Caco-2 (cell line): ENCODE data around the gene TP63. TPM values are rescaled to one million over a fixed set of nuclear protein-coding genes. Genes with fewer than 3 reads are reported as not detected.

Source experiments
- BruUV-seq: library from RNA; stranded (reverse); fragments of 400-500 nt; replicated peaks from 2 replicates; lab custom pipeline; 2021; lab: Mats Ljungman, UMichigan
- CTCF ChIA-PET: fragments of 300-600 bp; sonication (Branson Sonifier 250); formaldehyde crosslinking; loops from one replicate; lab custom pipeline; 2022; ENCODE audit warnings: antibody characterized with exemption; lab: Charles Lee
- POLR2A ChIA-PET: fragments of 300-600 bp; sonication (Branson Sonifier 250); formaldehyde crosslinking; loops from one replicate; lab custom pipeline; 2022; ENCODE audit warnings: antibody characterized with exemption; lab: Charles Lee
- DNase-seq, 2 experiments: peaks; one replicate each; pipeline versions ENCODE4 v3.0.0 to v3.0.0-alpha.2; 2020 to 2022
- H3K27me3 ChIP-seq: replicated peaks from 2 replicates; pipeline ENCODE4 v1.6.0; 2011; ENCODE audit warnings: low read length; ENCODE audit not compliant: control insufficient read depth, insufficient read depth
- H3K36me3 ChIP-seq: 2 replicates; pipeline ENCODE4 v1.5.1; 2011; ENCODE audit warnings: low read length; ENCODE audit not compliant: control insufficient read depth, insufficient read depth
- H3K4me1 ChIP-seq: fragments of 250-450 bp; sonication (Bioruptor Pico); 2 replicates; pipeline ENCODE4 v1.5.1; 2020; ENCODE audit warnings: mild to moderate bottlenecking
- H3K4me3 ChIP-seq: 2 replicates; pipeline ENCODE4 v1.5.1; 2011; ENCODE audit warnings: low read depth, mild to moderate bottlenecking, control low read depth, low read length
- H3K9me3 ChIP-seq: fragments of 250-450 bp; sonication (Bioruptor Pico); 2 replicates; pipeline ENCODE4 v1.5.1; 2020; ENCODE audit warnings: mild to moderate bottlenecking, moderate library complexity
- H3K27ac Mint-ChIP-seq: one replicate; pipeline ENCODE4 v1.8.0; 2022; ENCODE audit warnings: mixed read lengths; ENCODE audit not compliant: unreplicated experiment
- H3K27me3 Mint-ChIP-seq: one replicate; pipeline ENCODE4 v1.8.0; 2022; ENCODE audit warnings: mixed read lengths; ENCODE audit not compliant: insufficient read depth, unreplicated experiment
- H3K36me3 Mint-ChIP-seq: one replicate; pipeline ENCODE4 v1.8.0; 2022; ENCODE audit warnings: mild to moderate bottlenecking, mixed read lengths; ENCODE audit not compliant: insufficient read depth, unreplicated experiment
- H3K4me1 Mint-ChIP-seq: one replicate; pipeline ENCODE4 v1.8.0; 2022; ENCODE audit warnings: low read depth, mixed read lengths; ENCODE audit not compliant: unreplicated experiment
- H3K4me3 Mint-ChIP-seq: one replicate; pipeline ENCODE4 v1.8.0; 2022; ENCODE audit warnings: mild to moderate bottlenecking, moderate library complexity, mixed read lengths; ENCODE audit not compliant: unreplicated experiment
- H3K9me3 Mint-ChIP-seq: one replicate; pipeline ENCODE4 v1.8.0; 2022; ENCODE audit warnings: mixed read lengths; ENCODE audit not compliant: unreplicated experiment
- CTCF ChIP-seq, 2 experiments: fragments of 200-600 bp in 1 of 2; IDR thresholded peaks; 1 replicate in 1 of 2; 2 replicates in 1 of 2; pipeline versions ENCODE4 v1.5.1 to v1.8.0; 2011 to 2022; ENCODE audit warnings: antibody characterized with exemption in 1 of 2, control low read depth in 1 of 2, inconsistent platforms in 1 of 2, low read depth in 1 of 2, low read length in 1 of 2, mild to moderate bottlenecking in 1 of 2, moderate library complexity in 1 of 2; ENCODE audit not compliant: insufficient read depth in 1 of 2, severe bottlenecking in 1 of 2, unreplicated experiment in 1 of 2
- intact Hi-C: fragments of 100-400 bp; cut with micrococcal nuclease; formaldehyde crosslinking; loops from one replicate; pipeline ENCODE4 v1.10.0; 2022; ENCODE audit not compliant: unreplicated experiment
- total RNA-seq: library from RNA; stranded (reverse); gene quantifications from 2 replicates; pipeline ENCODE4 v1.2.3, GENCODE V29; 2022

Gene TP63
- total RNA-seq, 1 experiment from 2014 or later, result 1.2 TPM

GRCh38 chr3:189838291-189838690 is 207.1 kb downstream of the TP63 start:
- H3K36me3 ChIP-seq, result no peaks in the 10 kb centered on the region
- no peaks in the 10 kb centered on the region for H3K36me3 Mint-ChIP-seq
- no peak for TF ChIP-seq CTCF (IDR thresholded peaks at IDR 0.05; ENCODE audit: insufficient read depth in 1 of 2, low read depth in 1 of 2, low read length in 1 of 2, severe bottlenecking in 1 of 2, unreplicated experiment in 1 of 2)
- no peaks in the 10 kb centered on the region for H3K27me3 ChIP-seq
- no peak overlapping the region for H3K4me3 Mint-ChIP-seq
- peaks cover 12% of the 10 kb centered on the region for H3K4me1 Mint-ChIP-seq
- intact Hi-C loops, result no loop called here
- no peak overlapping the region for H3K27ac Mint-ChIP-seq
- no peaks in the 10 kb centered on the region for H3K4me1 ChIP-seq
- no peaks in the 10 kb centered on the region for H3K9me3 ChIP-seq
- CTCF ChIA-PET, result no interaction called here
- H3K4me3 ChIP-seq, result no peak overlapping the region
- BruUV-seq, result no TSS peak
- POLR2A ChIA-PET, result no interaction called here
- DNase-seq, result no peak
- H3K27me3 Mint-ChIP-seq, result peaks cover 3% of the 10 kb centered on the region
- H3K9me3 Mint-ChIP-seq, result no peaks in the 10 kb centered on the region

- DNase-seq, result no peak
- TF ChIP-seq CTCF (IDR thresholded peaks at IDR 0.05; ENCODE audit: insufficient read depth in 1 of 2, low read depth in 1 of 2, low read length in 1 of 2, severe bottlenecking in 1 of 2, unreplicated experiment in 1 of 2), result no peak
- ChIA-PET POLR2A (no interaction called here), CTCF (no interaction called here)
- Mint-ChIP-seq H3K27ac (no peak overlapping the region), H3K27me3 (peaks cover 3% of the 10 kb centered on the region), H3K9me3 (no peaks in the 10 kb centered on the region), H3K4me3 (no peak overlapping the region), H3K4me1 (peaks cover 12% of the 10 kb centered on the region), H3K36me3 (no peaks in the 10 kb centered on the region)
- Histone ChIP-seq H3K36me3 (no peaks in the 10 kb centered on the region), H3K4me1 (no peaks in the 10 kb centered on the region), H3K4me3 (no peak overlapping the region), H3K27me3 (no peaks in the 10 kb centered on the region), H3K9me3 (no peaks in the 10 kb centered on the region)
- no TSS peak for BruUV-seq
- intact Hi-C loops, result no loop called here
These were observed 208.4 kb downstream of the TP63 start for GRCh38 chr3:189839576-189839975.

- Histone ChIP-seq H3K4me3 (no peak overlapping the region), H3K36me3 (no peaks in the 10 kb centered on the region), H3K4me1 (no peaks in the 10 kb centered on the region), H3K9me3 (no peaks in the 10 kb centered on the region), H3K27me3 (no peaks in the 10 kb centered on the region)
- ChIA-PET CTCF (no interaction called here), POLR2A (no interaction called here)
- Mint-ChIP-seq H3K4me1 (peaks cover 12% of the 10 kb centered on the region), H3K27me3 (peaks cover 3% of the 10 kb centered on the region), H3K36me3 (no peaks in the 10 kb centered on the region), H3K27ac (peak overlapping the region; percentile 17), H3K9me3 (no peaks in the 10 kb centered on the region), H3K4me3 (no peak overlapping the region)
- DNase-seq, result peak; percentile 11 to 46
- intact Hi-C loops, result no loop called here
- TF ChIP-seq CTCF (IDR thresholded peaks at IDR 0.05; ENCODE audit: insufficient read depth in 1 of 2, low read depth in 1 of 2, low read length in 1 of 2, severe bottlenecking in 1 of 2, unreplicated experiment in 1 of 2), result no peak
- BruUV-seq, result no TSS peak
These were observed 210.4 kb downstream of the TP63 start for GRCh38 chr3:189841473-189842205.
